Activated CD8-positive, alpha-beta memory T cell treated with anti-CD3 and anti-CD28 coated beads, Interleukin-2, amount 50 U/mL, for 24 hours (primary cell): Measurements from ENCODE around the gene SCD5.

Source experiments
- DNase-seq: peaks from one replicate; pipeline ENCODE4 v3.0.0-alpha.2; 2020; ENCODE audit errors: extremely low read depth

The SCD5 gene

DNA sequence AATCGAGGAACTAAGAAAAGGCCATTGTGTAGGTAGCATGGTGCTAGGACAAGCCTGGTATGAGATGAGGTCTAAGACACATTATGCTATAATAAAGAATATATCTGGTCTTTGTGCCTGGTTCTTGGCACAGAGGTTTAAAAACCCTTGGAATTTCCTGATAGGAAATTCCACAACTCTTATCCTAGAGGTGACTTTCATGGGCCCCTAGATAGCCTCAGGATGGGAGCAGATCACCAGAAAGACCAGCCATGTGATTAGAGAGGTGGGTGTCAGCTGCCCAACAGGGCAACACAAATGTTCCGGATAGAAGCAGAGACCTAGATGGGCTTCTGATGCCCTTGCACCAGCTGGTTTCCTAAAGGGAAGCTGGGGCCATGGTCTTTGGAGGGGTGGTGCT, 107.2 kb downstream of the SCD5 start:
- DNase-seq, result no peak

DNA sequence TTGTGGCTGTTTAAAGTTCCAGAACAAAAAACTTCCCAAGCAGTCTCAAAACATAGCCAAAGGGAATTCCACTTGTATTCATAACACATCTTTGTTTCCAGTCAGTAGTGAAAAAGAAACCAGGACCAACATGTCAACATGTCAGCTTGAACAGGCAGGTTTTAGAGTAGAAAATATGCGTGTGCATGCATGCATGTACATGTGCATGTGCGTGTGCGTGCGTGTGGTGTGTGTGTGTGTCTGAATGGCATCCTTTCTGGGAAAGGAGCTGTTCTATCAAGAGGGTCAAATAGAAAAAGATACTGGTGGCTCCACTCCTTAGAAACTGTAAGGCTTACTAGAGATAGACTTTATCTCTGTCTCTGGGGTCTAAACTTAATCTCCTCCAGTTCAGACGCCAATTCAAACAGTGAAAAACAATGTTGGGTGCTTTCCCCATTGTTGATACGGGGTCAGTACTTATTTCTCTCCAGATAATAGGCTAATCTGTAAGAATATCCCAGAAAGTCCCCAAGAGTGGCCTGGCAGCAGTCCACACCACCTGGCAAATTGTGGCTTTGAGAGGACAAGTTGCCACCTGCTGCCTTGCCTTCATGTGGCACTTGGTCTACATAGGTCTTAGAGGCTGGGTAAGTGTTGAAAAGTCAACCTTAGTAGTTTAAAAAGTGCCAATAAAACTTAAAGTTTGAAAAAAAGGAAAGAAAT, 110.4 kb downstream of the SCD5 start:
- no peak for DNase-seq

DNA sequence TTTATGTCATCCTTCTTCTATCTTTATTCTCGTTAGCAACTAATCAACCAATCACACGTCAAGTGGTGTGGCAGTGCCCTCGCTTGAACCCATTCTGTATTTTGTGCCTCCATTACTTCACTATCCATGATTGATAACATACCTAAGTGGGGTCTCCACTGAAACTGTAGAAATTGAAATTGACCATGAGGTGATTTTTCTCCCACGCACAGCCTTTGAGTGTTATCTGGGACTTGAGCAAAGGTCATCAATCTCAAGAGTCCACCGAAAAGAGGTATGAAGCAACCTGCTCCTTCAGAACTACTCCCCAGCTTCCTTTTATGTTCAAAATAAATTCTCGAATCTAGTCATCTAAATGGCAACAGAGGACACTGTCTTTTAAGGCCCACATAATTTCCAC, 111.1 kb downstream of the SCD5 start:
- no peak for DNase-seq

GRCh38 chr4:82681754-82682153, 116.8 kb downstream of the SCD5 start:
- no peak for DNase-seq

DNA sequence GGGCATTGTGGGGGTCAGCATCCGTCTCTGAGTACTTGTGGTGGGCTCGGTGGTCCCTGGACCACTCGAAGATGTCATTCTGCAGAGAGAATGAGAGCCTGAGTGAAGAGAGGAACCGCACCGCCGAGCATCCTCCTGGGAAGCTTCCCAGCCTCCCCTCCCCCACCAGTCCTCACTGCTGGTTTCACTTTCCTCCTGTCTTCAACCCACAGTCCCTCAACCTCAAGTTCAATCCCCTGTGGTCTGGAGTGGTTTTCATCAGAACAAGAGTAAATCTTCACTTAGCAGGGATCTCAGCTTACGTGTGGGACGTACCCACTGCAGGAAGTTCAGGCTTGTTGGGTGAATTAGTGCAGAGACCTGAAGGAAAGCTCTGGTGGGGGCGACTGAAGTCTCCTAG, 117.8 kb downstream of the SCD5 start:
- DNase-seq, result no peak

DNA sequence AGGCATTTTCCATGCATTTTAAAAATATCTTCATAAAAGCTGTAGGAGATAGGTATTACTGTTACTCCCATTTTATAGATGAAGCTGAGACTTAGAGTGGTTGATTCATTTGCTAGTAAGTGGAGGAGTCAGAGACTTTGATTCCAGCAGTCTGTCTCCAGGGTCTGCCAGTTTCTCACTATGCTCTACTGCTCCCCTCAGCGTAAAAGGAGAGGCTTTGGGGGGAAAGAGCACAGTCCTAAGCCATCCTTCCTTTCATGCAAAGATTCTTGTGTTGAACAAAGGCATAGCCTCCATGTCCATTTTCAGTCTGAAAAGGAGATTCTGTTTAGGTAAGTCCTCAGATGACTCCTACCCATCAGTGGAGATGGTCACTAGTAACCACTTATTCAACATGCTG, 119.1 kb downstream of the SCD5 start:
- DNase-seq, result no peak

DNA sequence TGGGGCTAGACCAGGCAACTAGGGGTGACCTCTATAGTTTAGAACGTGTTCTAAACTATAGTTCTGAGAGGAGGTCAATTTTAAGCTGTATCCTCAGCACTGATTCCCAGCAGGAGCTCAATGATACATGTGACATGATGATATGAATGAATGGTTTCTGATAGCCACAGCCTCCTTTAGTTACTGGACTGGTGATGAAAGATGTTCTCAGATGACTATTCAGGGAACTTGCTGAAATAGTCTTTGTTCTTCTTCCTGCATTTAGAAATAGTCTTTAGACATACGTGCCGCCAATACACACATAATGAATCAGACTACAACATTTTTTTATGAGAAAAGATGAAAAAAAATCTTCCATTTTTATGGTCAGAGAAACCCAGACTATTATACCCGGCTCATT, 120.5 kb downstream of the SCD5 start:
- DNase-seq, result no peak

DNA sequence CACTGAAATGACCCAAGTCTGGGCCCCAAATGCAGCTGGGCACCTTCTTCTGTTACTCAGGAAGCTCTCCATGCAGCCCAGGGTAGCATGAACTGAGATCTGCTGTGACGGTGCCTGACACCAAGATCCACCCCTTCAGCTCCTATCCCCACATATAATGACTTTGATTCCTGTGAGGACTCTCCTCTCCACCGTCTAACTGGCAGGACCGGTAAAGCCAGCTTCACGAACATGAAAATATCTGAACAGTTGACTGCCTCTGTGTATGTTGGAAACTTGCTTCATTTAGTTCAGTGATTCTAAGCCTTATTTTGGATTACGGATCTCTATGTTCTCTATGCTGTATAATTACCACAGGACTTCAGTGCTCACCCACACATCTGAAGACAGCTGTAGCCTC, 121.3 kb downstream of the SCD5 start:
- DNase-seq, result no peak

- DNase-seq, result no peak
Measured at GRCh38 chr4:82667761-82668480, 130.7 kb downstream of the SCD5 start.

- no peak for DNase-seq
Measured at GRCh38 chr4:82666970-82667665, 131.5 kb downstream of the SCD5 start.

DNA sequence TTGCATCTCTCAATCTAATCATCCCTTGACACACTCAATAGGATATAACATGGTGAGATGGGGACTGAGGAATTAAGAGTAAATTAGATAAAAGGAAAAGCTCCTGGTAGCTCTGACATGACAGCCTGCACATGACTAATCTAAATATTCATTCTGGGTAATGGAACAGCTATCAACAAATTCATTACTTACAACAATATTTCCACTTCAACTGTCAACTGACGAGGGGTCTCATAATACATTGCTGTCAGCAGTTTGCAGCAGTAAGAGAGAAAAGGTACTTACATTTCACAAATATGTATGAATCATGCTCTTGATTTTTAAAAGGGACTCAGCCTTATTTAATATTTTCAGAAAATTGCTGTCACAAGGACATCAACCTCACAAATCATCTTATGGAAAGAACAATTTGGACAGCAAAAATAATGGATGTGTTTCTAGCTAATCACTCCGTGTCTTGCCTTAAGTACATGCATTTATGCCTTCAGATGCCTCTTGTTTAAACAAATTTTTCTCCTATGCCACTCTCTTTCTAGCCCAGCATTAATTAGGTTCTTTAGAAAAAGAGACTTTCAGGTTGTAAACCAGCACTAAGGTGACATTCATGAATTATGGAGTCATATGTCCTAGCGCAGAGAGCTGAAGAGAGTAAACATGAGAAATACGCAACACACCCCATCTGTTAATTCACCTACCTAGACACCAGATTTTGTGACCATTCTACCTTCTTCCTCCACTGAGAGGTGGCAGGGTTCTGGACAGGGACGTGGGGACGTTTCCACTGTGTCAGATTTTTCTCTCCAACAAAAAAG, 137.2 kb downstream of the SCD5 start:
- DNase-seq, result no peak

- no peak for DNase-seq
Measured at GRCh38 chr4:82652062-82652461, 146.5 kb downstream of the SCD5 start.

DNA sequence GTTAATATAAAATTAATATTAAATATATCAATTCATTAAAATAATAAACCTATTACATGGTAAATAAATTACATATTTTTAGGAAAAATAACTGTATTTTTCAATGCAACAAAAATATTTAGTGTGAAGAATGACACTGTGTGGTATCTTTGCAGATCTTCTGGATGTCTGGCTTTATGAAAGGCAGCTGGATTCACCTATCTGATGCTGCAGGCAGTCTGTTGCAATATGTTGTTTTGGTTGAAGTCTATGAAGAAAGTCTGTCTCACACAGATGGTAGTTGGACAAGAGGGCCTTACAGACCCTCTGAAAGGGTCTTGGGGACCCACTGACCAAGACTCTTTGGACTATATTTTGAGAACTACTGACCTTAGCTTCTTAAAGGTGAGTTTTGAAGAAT, 147.7 kb downstream of the SCD5 start:
- DNase-seq, result no peak

- no peak for DNase-seq
Measured at GRCh38 chr4:82648356-82648755, 150.2 kb downstream of the SCD5 start.

DNA sequence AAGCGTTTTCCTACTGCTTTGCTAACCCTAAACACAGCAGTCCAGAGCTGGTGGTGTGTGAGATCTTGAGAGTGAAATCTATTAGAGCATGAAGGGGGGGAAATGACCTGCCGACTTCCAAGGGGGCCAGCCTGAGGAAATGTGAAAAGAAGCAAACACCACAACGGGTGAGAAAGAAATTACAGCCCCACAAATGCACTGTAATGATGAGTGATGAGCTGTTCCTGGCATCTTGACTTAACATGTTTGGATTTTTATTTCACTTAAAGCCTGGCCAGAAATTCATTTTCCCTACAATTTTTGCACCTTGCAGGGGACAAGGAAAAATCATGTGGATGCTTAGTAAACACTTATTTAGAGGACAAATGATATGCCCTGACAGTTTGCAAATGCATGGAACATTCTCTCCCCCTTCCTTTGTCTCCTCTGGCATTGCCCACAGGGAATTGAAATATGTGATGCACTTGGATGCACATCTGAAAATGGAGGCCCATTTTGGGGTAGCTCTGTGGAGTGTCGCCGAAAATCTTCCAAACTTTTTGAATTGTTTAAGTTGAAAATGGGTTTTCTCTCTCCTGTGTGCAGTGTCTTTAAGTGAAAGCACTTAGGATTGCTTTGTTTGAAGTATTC, 152.5 kb downstream of the SCD5 start:
- no peak for DNase-seq

- DNase-seq, result no peak
Measured at GRCh38 chr4:82644734-82645126, 153.9 kb downstream of the SCD5 start.

DNA sequence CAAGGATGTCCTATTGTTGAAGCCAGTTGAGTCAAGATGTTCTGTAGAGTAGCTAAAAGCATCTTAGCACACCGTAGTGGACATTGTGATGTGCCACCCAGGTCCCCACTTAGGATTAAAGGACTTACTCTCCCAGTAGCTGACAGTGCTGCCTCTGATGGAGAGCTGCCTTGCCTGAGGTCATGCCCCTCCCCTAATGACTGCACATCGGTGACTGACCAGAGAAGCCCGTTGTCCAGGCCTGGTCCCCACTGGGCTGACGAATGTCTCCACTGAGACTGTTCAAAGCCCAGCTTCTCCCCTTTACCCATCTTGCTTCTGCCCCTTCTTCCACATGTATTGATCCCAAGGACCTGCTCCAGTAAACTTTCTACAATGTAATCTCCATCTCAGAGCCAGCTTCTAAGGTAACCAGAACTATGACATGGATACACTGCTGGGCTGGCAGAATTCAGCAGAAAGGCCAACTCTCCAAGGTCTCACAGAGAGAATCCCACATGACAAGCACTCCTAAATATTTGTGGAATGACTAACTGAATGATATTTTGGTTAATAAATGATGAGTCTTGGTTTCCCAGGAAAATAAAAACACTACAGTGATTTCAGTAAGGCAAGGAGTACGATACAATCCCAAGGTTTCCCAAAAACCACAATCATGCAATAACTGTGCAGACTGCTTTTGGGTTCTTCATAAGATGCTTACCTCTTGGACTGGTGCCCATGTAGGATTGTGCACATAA, 154.4 kb downstream of the SCD5 start:
- no peak for DNase-seq

GRCh38 chr4:82642331-82642730, 156.3 kb downstream of the SCD5 start:
- DNase-seq, result no peak

- DNase-seq, result no peak
Measured at GRCh38 chr4:82640540-82640939, 158.1 kb downstream of the SCD5 start.

DNA sequence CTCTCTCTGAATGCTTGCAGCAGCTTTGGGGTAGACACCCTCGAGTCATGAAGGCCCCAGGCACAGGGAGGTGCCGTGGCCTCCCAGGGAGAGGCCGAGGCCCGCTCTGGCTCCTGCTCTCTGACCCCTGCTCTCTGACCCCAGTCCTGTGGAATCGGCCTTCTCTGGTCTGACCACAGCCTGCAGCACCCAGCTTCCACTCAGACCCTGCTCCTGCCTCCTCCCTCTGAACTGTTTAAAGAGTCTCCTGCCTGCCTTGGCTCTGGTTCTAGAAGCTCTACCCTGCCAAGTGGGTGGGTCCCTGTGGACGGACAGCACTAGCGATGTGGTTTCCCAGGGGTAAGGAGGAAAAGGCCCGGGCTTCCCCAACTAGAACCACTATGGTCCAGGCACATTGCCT, 158.6 kb downstream of the SCD5 start:
- no peak for DNase-seq

DNA sequence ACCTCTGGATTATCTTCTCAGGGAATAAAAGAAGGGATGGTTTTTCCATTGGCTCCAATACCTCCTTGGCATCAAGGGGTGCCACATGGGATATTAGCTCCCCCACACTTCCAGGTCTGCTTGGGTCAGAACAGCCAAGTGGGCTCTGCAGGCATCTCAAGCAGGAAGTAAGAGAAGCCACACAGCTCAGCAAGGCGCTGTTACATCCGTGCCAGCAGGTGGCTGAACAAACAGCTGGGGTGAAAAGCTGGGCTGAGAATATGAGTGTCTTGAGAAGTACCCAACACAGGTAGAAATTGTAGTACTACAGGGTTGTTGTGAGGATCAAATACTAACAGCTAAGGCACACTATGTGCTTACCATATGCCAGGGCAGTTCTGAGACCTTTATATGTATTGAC, 160.1 kb downstream of the SCD5 start:
- no peak for DNase-seq
